ENCODE results near the gene GPR35. TPM values are rescaled to one million over a fixed set of nuclear protein-coding genes. Genes with fewer than 3 reads are reported as not detected.

Gene GPR35
- polyA plus RNA-seq, 3 donors: 30.6 to 37.8 (median 36.3) TPM

DNA sequence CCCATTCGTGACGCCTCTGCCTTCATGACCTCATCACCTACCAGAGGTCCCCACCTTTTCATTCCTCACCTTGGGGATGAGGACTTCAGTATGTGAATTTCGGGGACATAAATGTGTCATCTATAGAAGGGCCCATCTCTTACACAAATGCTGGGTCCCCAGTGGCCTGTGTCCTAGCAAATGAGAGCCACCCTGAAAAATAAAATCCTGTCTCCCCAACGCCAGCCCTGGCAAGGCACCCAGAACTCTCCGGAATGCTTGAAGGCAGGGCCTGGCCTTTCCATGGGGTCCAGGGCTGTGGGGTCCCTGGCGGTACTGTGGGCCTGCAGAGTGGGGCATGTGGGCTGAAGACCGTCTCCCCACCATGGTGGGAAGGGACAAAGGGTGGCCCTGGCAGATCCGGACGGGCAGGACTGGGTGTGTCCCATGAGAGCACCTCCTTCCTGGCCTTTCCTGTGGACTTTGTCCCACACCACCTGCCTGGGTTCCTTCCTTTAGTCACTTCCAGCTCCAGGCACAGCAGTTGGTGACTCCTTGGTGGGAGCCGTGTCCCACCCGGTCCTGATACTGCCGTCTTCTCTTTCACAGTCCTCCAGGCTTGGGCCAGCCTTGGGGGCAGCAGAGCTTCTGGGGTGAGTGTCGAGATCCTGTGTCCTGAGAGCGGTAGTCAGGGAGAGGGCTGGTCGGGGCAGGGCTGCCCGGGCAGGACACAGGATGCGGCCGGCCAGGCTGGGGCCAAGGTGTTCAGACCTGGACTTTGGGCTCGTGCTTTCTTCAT is 20.2 kb upstream of the GPR35 start:
- H3K4me3 Mint-ChIP-seq: no peak overlapping the region
- WGBS (ENCODE audit: insufficient coverage): 95% methylated on average over 15 of the region's 19 CpGs
- Histone ChIP-seq H3K36me3 (replicated peaks in 1 of 2; ENCODE audit: control insufficient read depth in 1 of 2, insufficient read depth in 2 of 2, low read length in 2 of 2) (peaks cover 3 to 22% of the 10 kb centered on the region in 2 donors), H3K79me2 (ENCODE audit: insufficient read depth, low read length) (no peaks in the 10 kb centered on the region), H3K4me3 (replicated peaks in 1 of 3; ENCODE audit: low read depth in 2 of 3, low read length in 3 of 3) (no peak overlapping the region), H2AFZ (ENCODE audit: insufficient read depth, low read depth, low read length, poor library complexity, severe bottlenecking) (no peak overlapping the region), H3K9me3 (replicated peaks in 1 of 2; ENCODE audit: control insufficient read depth in 1 of 2, insufficient read depth in 1 of 2, low read length in 2 of 2) (no peaks in the 10 kb centered on the region), H4K20me1 (ENCODE audit: insufficient read depth, low read length) (no peaks in the 10 kb centered on the region), H3K9ac (ENCODE audit: insufficient read depth, low read length, poor library complexity, severe bottlenecking) (no peak overlapping the region), H3K4me2 (replicated peaks; ENCODE audit: extremely low read depth, low read length, poor library complexity, severe bottlenecking) (no peak overlapping the region), H3K27ac (ENCODE audit: low read depth in 1 of 2, low read length in 2 of 2) (no peak overlapping the region), H3K4me1 (ENCODE audit: control insufficient read depth in 1 of 2, insufficient read depth in 2 of 2, low read length in 2 of 2) (peaks cover 9 to 11% of the 10 kb centered on the region in 2 donors), H3K27me3 (ENCODE audit: control insufficient read depth in 2 of 2, insufficient read depth in 2 of 2, low read length in 2 of 2) (no peaks in the 10 kb centered on the region)
- intact Hi-C loops (cut with micrococcal nuclease): loop anchor here in 1 of 2 donors (10.0 kb wide), 1 partner anchor 60 kb away; no protein-coding TSS in a partner anchor
- H3K36me3 Mint-ChIP-seq: peaks cover 9 to 15% of the 10 kb centered on the region in 2 donors
- TF ChIP-seq CTCF (IDR thresholded peaks at IDR 0.05): no peak
- peaks cover 9% of the 10 kb centered on the region for H3K4me1 Mint-ChIP-seq
- no peak for DNase-seq
- H3K9me3 Mint-ChIP-seq: no peaks in the 10 kb centered on the region
- H3K27me3 Mint-ChIP-seq (ENCODE audit: low read depth in 3 of 3): peaks cover 0 to 11% (median 5%) of the 10 kb centered on the region in 3 donors
- peak overlapping the region in 2 of 7 donors; percentile 33 to 79 for H3K27ac Mint-ChIP-seq

GRCh38 chr2:240605867-240606743 is 19.2 kb upstream of the GPR35 start:
- Mint-ChIP-seq H3K4me3 (no peak overlapping the region), H3K36me3 (peaks cover 5 to 9% of the 10 kb centered on the region in 2 donors), H3K27ac (no peak overlapping the region), H3K27me3 (ENCODE audit: low read depth in 3 of 3) (peaks cover 0 to 11% (median 5%) of the 10 kb centered on the region in 3 donors), H3K9me3 (no peaks in the 10 kb centered on the region), H3K4me1 (peaks cover 9% of the 10 kb centered on the region)
- H3K4me2 ChIP-seq (replicated peaks; ENCODE audit: extremely low read depth, low read length, poor library complexity, severe bottlenecking): no peak overlapping the region
- H3K36me3 ChIP-seq (replicated peaks in 1 of 2; ENCODE audit: control insufficient read depth in 1 of 2, insufficient read depth in 2 of 2, low read length in 2 of 2): peaks cover 0 to 16% of the 10 kb centered on the region in 2 donors
- intact Hi-C loops (cut with micrococcal nuclease): loop anchor here in 1 of 2 donors (10.0 kb wide), 1 partner anchor 59 kb away; no protein-coding TSS in a partner anchor
- no peak overlapping the region for H3K9ac ChIP-seq (ENCODE audit: insufficient read depth, low read length, poor library complexity, severe bottlenecking)
- H3K27me3 ChIP-seq (ENCODE audit: control insufficient read depth in 2 of 2, insufficient read depth in 2 of 2, low read length in 2 of 2): no peaks in the 10 kb centered on the region
- no peak overlapping the region for H2AFZ ChIP-seq (ENCODE audit: insufficient read depth, low read depth, low read length, poor library complexity, severe bottlenecking)
- no peaks in the 10 kb centered on the region for H3K79me2 ChIP-seq (ENCODE audit: insufficient read depth, low read length)
- TF ChIP-seq CTCF (IDR thresholded peaks at IDR 0.05): no peak
- peaks cover 12 to 13% of the 10 kb centered on the region in 2 donors for H3K4me1 ChIP-seq (ENCODE audit: control insufficient read depth in 1 of 2, insufficient read depth in 2 of 2, low read length in 2 of 2)
- DNase-seq: no peak
- 99% methylated on average over 6 of the region's 12 CpGs for WGBS (ENCODE audit: insufficient coverage)
- H3K27ac ChIP-seq (ENCODE audit: low read depth in 1 of 2, low read length in 2 of 2): no peak overlapping the region
- no peaks in the 10 kb centered on the region for H4K20me1 ChIP-seq (ENCODE audit: insufficient read depth, low read length)
- H3K9me3 ChIP-seq (replicated peaks in 1 of 2; ENCODE audit: control insufficient read depth in 1 of 2, insufficient read depth in 1 of 2, low read length in 2 of 2): no peaks in the 10 kb centered on the region
- no peak overlapping the region for H3K4me3 ChIP-seq (replicated peaks in 1 of 3; ENCODE audit: low read depth in 2 of 3, low read length in 3 of 3)

Data from CD14-positive monocyte (primary cell).